Brain pericyte (primary cell): ENCODE results near the gene CDCA4.
"Not testable (repeated sequence)": the region's sequence is repeated elsewhere in the genome, so short reads cannot be mapped to it uniquely, and the experiment has no call there.

Experiments
- DNase-seq: peaks from one replicate; pipeline ENCODE4 v3.0.0-alpha.2; 2012; ENCODE audit warnings: low read depth, low spot score

The CDCA4 gene

GRCh38 chr14:105034315-105035039, 13.6 kb upstream of the CDCA4 start:
- no peak for DNase-seq

- DNase-seq = not testable (repeated sequence)
These were observed 12.6 kb upstream of the CDCA4 start for GRCh38 chr14:105033412-105033900.

- DNase-seq = not testable (repeated sequence)
These were observed 11.6 kb upstream of the CDCA4 start for GRCh38 chr14:105032451-105032901.

- DNase-seq = no peak
These were observed 10.0 kb upstream of the CDCA4 start for GRCh38 chr14:105030836-105031396.

GRCh38 chr14:105030194-105030593, 9.3 kb upstream of the CDCA4 start:
- DNase-seq = no peak

GRCh38 chr14:105029402-105029801, 8.5 kb upstream of the CDCA4 start:
- no peak for DNase-seq

- DNase-seq = no peak
These were observed 7.5 kb upstream of the CDCA4 start for GRCh38 chr14:105028251-105028927.

- not testable (repeated sequence) for DNase-seq
These were observed 6.8 kb upstream of the CDCA4 start for GRCh38 chr14:105027718-105028117.

GRCh38 chr14:105026802-105027563, 6.1 kb upstream of the CDCA4 start:
- no peak for DNase-seq

GRCh38 chr14:105026033-105026785, 5.3 kb upstream of the CDCA4 start:
- DNase-seq = no peak

GRCh38 chr14:105025429-105025828, 4.5 kb upstream of the CDCA4 start:
- DNase-seq = no peak

GRCh38 chr14:105023791-105024480, 3.1 kb upstream of the CDCA4 start:
- DNase-seq = no peak

- no peak for DNase-seq
These were observed 2.3 kb upstream of the CDCA4 start for GRCh38 chr14:105023144-105023543.

- DNase-seq = no peak
These were observed 1.4 kb upstream of the CDCA4 start for GRCh38 chr14:105022276-105022670.

- no peak for DNase-seq
These were observed 883 bp upstream of the CDCA4 start for GRCh38 chr14:105021656-105022275.

GRCh38 chr14:105019861-105020814, 745 bp downstream of the CDCA4 start:
- no peak for DNase-seq

- no peak for DNase-seq
These were observed 2.5 kb downstream of the CDCA4 start for GRCh38 chr14:105018414-105018813.

GRCh38 chr14:105015905-105016304, 5.0 kb downstream of the CDCA4 start:
- no peak for DNase-seq

- no peak for DNase-seq
These were observed 5.6 kb downstream of the CDCA4 start for GRCh38 chr14:105015242-105015641.
